K562 (cell line): ENCODE data around the gene PINK1. TPM values are rescaled to one million over a fixed set of nuclear protein-coding genes. Genes with fewer than 3 reads are reported as not detected.

ENCODE experiments used
- RAD21 ChIP-seq, 2 experiments: fragments of 250-450 bp in 1 of 2; fragments of 450-650 bp in 1 of 2; sonication (Bioruptor Pico) in 1 of 2; formaldehyde crosslinking in 1 of 2; IDR thresholded peaks in 1 of 2; conservative IDR thresholded peaks in 1 of 2; 2 replicates each; pipeline versions ENCODE4 v1.4.0 to v1.8.0; 2020 to 2022; ENCODE audit warnings: mild to moderate bottlenecking in 2 of 2, moderate library complexity in 1 of 2
- ZNF24 ChIP-seq: fragments of 450-650 bp; IDR thresholded peaks from 2 replicates; pipeline ENCODE4 v1.6.1; 2016
- ZNF431 ChIP-seq: sonication (generic); formaldehyde crosslinking; IDR thresholded peaks from 2 replicates; pipeline ENCODE4 v1.8.0; 2022; ENCODE audit warnings: mild to moderate bottlenecking, missing genetic modification reagents
- ZNF830 ChIP-seq: fragments of 250-450 bp; sonication (Bioruptor Pico); IDR thresholded peaks from 2 replicates; pipeline ENCODE4 v1.5.0; 2021; ENCODE audit warnings: mild to moderate bottlenecking
- polyA plus RNA-seq, 8 experiments: library from polyadenylated mRNA; depleted of rRNA in 4 of 8; stranded (reverse) in 5 of 8; unstranded in 3 of 8; fragments of >200 nt; fragmentation: Nextera tagmentation in 2 of 8; fragmentation: Illumina TruSeq in 1 of 8; extraction: Ambion mirVana in 2 of 8; extraction: Trizol in 1 of 8; gene quantifications; 2 replicates each; pipeline versions ENCODE4 v1.2.1 to v1.2.3, GENCODE V29; 2011 to 2014; ENCODE audit warnings: inconsistent platforms in 1 of 8, missing spikeins in 1 of 8
- total RNA-seq, 7 experiments: library from RNA; depleted of rRNA in 6 of 7; stranded (reverse); fragments of >200 nt in 6 of 7; fragmentation: Illumina TruSeq in 2 of 7; extraction: Trizol in 2 of 7; gene quantifications; 2 replicates each; pipeline versions ENCODE4 v1.2.1 to v1.2.3, GENCODE V29; 2011 to 2021; ENCODE audit warnings: low replicate concordance in 1 of 7
- TF ChIP-seq, protein P1 (sequence below): fragments of 450-650 bp; IDR thresholded peaks from 2 replicates; pipeline ENCODE4 v1.6.1; 2016
- TF ChIP-seq, protein P2 (sequence below): fragments of 450-650 bp; formaldehyde crosslinking; IDR thresholded peaks from 2 replicates; pipeline ENCODE4 v1.4.0; 2020; ENCODE audit warnings: mild to moderate bottlenecking
- TF ChIP-seq, protein P3 (sequence below), 2 experiments: IDR thresholded peaks in 1 of 2; conservative IDR thresholded peaks in 1 of 2; 2 replicates each; pipeline ENCODE4 v1.6.1; 2016; ENCODE audit warnings: low read depth in 2 of 2, mild to moderate bottlenecking in 1 of 2, missing compliant biosample characterization in 1 of 2, missing genetic modification characterization in 1 of 2, moderate library complexity in 1 of 2

PINK1 gene
- total and polyA plus RNA-seq, 9 of the 15 experiments (the other 6 are each of a cell fraction or from before 2014, with no cell fraction given): 1.5 to 11.3 (median 6.8) TPM

DNA sequence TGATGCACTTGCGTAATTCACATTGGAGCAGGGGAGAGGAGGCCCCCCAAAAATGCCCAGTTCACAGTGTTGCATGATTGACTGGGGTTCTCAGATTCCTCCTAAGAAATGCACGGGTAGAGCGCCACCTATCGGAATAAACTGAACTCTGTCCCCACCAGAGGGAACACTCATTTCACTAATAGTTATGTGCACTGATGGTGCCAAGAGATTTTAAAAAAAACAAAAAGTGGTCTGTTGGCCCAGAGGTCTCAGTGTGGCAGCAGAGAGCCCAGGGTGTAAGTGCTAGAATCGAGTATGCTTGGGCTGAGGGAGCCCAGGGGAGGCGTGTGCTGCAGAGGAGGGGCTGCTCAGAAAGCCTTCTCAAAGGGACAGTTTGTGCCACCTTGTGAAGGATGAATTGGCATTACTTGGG is 6.9 kb downstream of the PINK1 start (continued):
- TF ChIP-seq, protein P1, sequence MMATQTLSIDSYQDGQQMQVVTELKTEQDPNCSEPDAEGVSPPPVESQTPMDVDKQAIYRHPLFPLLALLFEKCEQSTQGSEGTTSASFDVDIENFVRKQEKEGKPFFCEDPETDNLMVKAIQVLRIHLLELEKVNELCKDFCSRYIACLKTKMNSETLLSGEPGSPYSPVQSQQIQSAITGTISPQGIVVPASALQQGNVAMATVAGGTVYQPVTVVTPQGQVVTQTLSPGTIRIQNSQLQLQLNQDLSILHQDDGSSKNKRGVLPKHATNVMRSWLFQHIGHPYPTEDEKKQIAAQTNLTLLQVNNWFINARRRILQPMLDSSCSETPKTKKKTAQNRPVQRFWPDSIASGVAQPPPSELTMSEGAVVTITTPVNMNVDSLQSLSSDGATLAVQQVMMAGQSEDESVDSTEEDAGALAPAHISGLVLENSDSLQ: peak; percentile 84
- TF ChIP-seq, protein P2, sequence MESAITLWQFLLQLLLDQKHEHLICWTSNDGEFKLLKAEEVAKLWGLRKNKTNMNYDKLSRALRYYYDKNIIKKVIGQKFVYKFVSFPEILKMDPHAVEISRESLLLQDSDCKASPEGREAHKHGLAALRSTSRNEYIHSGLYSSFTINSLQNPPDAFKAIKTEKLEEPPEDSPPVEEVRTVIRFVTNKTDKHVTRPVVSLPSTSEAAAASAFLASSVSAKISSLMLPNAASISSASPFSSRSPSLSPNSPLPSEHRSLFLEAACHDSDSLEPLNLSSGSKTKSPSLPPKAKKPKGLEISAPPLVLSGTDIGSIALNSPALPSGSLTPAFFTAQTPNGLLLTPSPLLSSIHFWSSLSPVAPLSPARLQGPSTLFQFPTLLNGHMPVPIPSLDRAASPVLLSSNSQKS (CRISPR knock-in tag): no peak
- TF ChIP-seq, protein P3, sequence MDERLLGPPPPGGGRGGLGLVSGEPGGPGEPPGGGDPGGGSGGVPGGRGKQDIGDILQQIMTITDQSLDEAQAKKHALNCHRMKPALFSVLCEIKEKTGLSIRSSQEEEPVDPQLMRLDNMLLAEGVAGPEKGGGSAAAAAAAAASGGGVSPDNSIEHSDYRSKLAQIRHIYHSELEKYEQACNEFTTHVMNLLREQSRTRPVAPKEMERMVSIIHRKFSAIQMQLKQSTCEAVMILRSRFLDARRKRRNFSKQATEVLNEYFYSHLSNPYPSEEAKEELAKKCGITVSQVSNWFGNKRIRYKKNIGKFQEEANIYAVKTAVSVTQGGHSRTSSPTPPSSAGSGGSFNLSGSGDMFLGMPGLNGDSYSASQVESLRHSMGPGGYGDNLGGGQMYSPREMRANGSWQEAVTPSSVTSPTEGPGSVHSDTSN (CRISPR knock-in tag; IDR thresholded peaks at IDR 0.05; ENCODE audit: low read depth): no peak
- TF ChIP-seq, protein P3 (tag; conservative IDR thresholded peaks at IDR 0.05; ENCODE audit: low read depth): peak; percentile 49; the same call in 1 of the 2 replicates
- TF ChIP-seq ZNF830 (CRISPR knock-in tag) (no peak), RAD21 (CRISPR knock-in tag; conservative IDR thresholded peaks at IDR 0.05 in 1 of 2, IDR thresholded peaks at IDR 0.05 in 1 of 2) (peak; percentile 79 to 86), ZNF24 (0 out of 2 replicates have a peak, but pooled peaks have one; percentile 14), ZNF431 (CRISPR knock-in tag) (no peak)
